ENCODE data around the gene CSH2. TPM values are rescaled to one million over a fixed set of nuclear protein-coding genes. Genes with fewer than 3 reads are reported as not detected.

CSH2 gene
- polyA plus RNA-seq, 2 of the 4 experiments (the other 2 are of a cell fraction) = not detected

GRCh38 chr17:63836811-63837210 is 36.7 kb downstream of the CSH2 start:
- FAIRE-seq = no peak
- Histone ChIP-seq H3K4me2 (no peak overlapping the region), H3K9me3 (no peaks in the 10 kb centered on the region), H3K4me3 (no peak overlapping the region), H3K4me1 (peaks cover 32% of the 10 kb centered on the region), H3K27ac (no peak overlapping the region)
- no peak for ATAC-seq
- no peak for TF ChIP-seq HOXB13 (CRISPR knock-in tag; IDR thresholded peaks at IDR 0.05; ENCODE audit: low read depth)
- TF ChIP-seq MYC (IDR thresholded peaks at IDR 0.05; ENCODE audit: borderline replicate concordance, low read length) = no peak
- no peak for TF ChIP-seq RARB (CRISPR knock-in tag; IDR thresholded peaks at IDR 0.05)
- no peak for TF ChIP-seq HOXB5 (CRISPR knock-in tag; IDR thresholded peaks at IDR 0.05)
- no peak for TF ChIP-seq RFX5 (IDR thresholded peaks at IDR 0.05)
- TF ChIP-seq CHD4 (IDR thresholded peaks at IDR 0.05; ENCODE audit: borderline replicate concordance) = no peak
- no peak for TF ChIP-seq RNF2 (IDR thresholded peaks at IDR 0.05; ENCODE audit: borderline replicate concordance, low read depth)
- no peak for TF ChIP-seq POLR2AphosphoS2 (conservative IDR thresholded peaks at IDR 0.05; ENCODE audit: low read length)
- no peak for TF ChIP-seq SMC3 (IDR thresholded peaks at IDR 0.05)
- TF ChIP-seq FOSB (CRISPR knock-in tag; IDR thresholded peaks at IDR 0.05) = no peak
- POLR2A ChIA-PET = no interaction called here
- 90% methylated on average over 7 of the region's 7 CpGs for whole genome bisulfite sequencing (ENCODE audit: missing lambda C conversion rate)
- CTCF ChIA-PET = interaction anchor here (1.9 to 4.2 kb wide), 3 partner anchors 10 to 19 kb away, joined by 4 to 37 read pairs (median 27); partner anchors contain the start of genes FTSJ3 and PSMC5
- DNase-seq (ENCODE audit: low read depth in 1 of 2, low spot score in 1 of 2) = no peak

- DNase-seq (ENCODE audit: low read depth in 1 of 2, low spot score in 1 of 2) = no peak
- TF ChIP-seq HOXA7 (CRISPR knock-in tag; IDR thresholded peaks at IDR 0.05) = no peak
- peak; percentile 24; the same call in 1 of the 3 replicates for TF ChIP-seq CTCF (IDR thresholded peaks at IDR 0.05)
- TF ChIP-seq SMC3 (IDR thresholded peaks at IDR 0.05) = no peak
- Histone ChIP-seq H3K9me3 (no peaks in the 10 kb centered on the region), H3K4me3 (no peak overlapping the region), H3K4me1 (peaks cover 20% of the 10 kb centered on the region; the same call in 2 of the 3 replicates), H3K27ac (0 out of 6 replicates have a peak overlapping the region, but pooled peaks of 1 of the 2 experiments have one; percentile 5), H3K4me2 (no peak overlapping the region)
- WGBS (ENCODE audit: missing lambda C conversion rate) = 84% methylated on average over 9 of the region's 9 CpGs
- FAIRE-seq = no peak
- POLR2A ChIA-PET = interaction anchor here (1.6 to 1.9 kb wide), 2 partner anchors 8 kb away, joined by 4 to 11 read pairs; partner anchors contain the start of gene PSMC5
- ATAC-seq = no peak
- CTCF ChIA-PET = interaction anchor here (0.8 to 4.5 kb wide), 17 partner anchors 6 to 220 kb away, joined by 3 to 29 read pairs (median 6); partner anchors contain the start of genes DDX42, PSMC5 and SMARCD2
These were observed 38.2 kb downstream of the CSH2 start for GRCh38 chr17:63835167-63835720.

GRCh38 chr17:63834431-63835166 is 38.9 kb downstream of the CSH2 start:
- Histone ChIP-seq H3K9me3 (no peaks in the 10 kb centered on the region), H3K4me2 (no peak overlapping the region), H3K27ac (peak overlapping the region in 1 of 2 experiments; percentile 70; a peak in 3 of 6 replicates), H3K4me3 (no peak overlapping the region), H3K4me1 (peaks cover 20% of the 10 kb centered on the region; the same call in 2 of the 3 replicates)
- DNase-seq (ENCODE audit: low read depth in 1 of 2, low spot score in 1 of 2) (peak; percentile 92 to 95), ATAC-seq (peak; percentile 82 to 93), FAIRE-seq (no peak)
- 45% methylated on average over 13 of the region's 13 CpGs for WGBS (ENCODE audit: missing lambda C conversion rate)
- ChIA-PET CTCF (interaction anchor here (0.8 to 4.5 kb wide), 25 partner anchors 7 to 409 kb away, joined by 3 to 29 read pairs (median 6); partner anchors contain the start of genes DDX42, PSMC5 and SMARCD2), POLR2A (interaction anchor here (1.6 to 1.9 kb wide), 2 partner anchors 8 to 9 kb away, joined by 4 to 11 read pairs; partner anchors contain the start of gene PSMC5)
- peak; percentile 57; the same call in 1 of the 3 replicates for TF ChIP-seq SMC3 (IDR thresholded peaks at IDR 0.05)
- TF ChIP-seq MYC (IDR thresholded peaks at IDR 0.05; ENCODE audit: borderline replicate concordance, low read length) = peak; percentile 65; the same call in 1 of the 2 replicates
- TF ChIP-seq REST (IDR thresholded peaks at IDR 0.05) = no peak
- TF ChIP-seq ATOH8 (CRISPR knock-in tag; IDR thresholded peaks at IDR 0.05; ENCODE audit: low read depth) = no peak
- no peak for TF ChIP-seq HES2 (IDR thresholded peaks at IDR 0.05)
- TF ChIP-seq PHF8 (IDR thresholded peaks at IDR 0.05; ENCODE audit: borderline replicate concordance, low read depth) = no peak
- no peak for TF ChIP-seq HOXB5 (CRISPR knock-in tag; IDR thresholded peaks at IDR 0.05)
- no peak for TF ChIP-seq HOXB13 (CRISPR knock-in tag; IDR thresholded peaks at IDR 0.05; ENCODE audit: low read depth)
- TF ChIP-seq JUN (IDR thresholded peaks at IDR 0.05) = peak in 1 of 2 experiments; percentile 49; a peak in 2 of 5 replicates
- TF ChIP-seq EHMT2 (IDR thresholded peaks at IDR 0.05; ENCODE audit: low read depth) = no peak
- TF ChIP-seq RAD21 (conservative IDR thresholded peaks at IDR 0.05 in 1 of 2, IDR thresholded peaks at IDR 0.05 in 1 of 2) = peak; percentile 59 to 65
- TF ChIP-seq SREBF2 (IDR thresholded peaks at IDR 0.05) = no peak
